Body of pancreas (tissue), 4 donors: ENCODE data around the gene IVD.

ENCODE experiments used
- POLR2A ChIP-seq, 3 donors: fragments of 450-650 bp; IDR thresholded peaks; one replicate each; pipeline ENCODE4 v1.6.1; 2016; ENCODE audit warnings: antibody characterized with exemption in 3 of 3, mild to moderate bottlenecking in 2 of 3
- TF ChIP-seq, protein P1 (sequence below), 7 experiments: fragments of 450-650 bp in 4 of 7; fragments of 200-600 bp in 3 of 7; sonication (generic) in 3 of 7; IDR thresholded peaks; one replicate each; pipeline ENCODE4 v1.5.1; 2016 to 2019; ENCODE audit warnings: antibody characterized with exemption in 7 of 7

DNA sequence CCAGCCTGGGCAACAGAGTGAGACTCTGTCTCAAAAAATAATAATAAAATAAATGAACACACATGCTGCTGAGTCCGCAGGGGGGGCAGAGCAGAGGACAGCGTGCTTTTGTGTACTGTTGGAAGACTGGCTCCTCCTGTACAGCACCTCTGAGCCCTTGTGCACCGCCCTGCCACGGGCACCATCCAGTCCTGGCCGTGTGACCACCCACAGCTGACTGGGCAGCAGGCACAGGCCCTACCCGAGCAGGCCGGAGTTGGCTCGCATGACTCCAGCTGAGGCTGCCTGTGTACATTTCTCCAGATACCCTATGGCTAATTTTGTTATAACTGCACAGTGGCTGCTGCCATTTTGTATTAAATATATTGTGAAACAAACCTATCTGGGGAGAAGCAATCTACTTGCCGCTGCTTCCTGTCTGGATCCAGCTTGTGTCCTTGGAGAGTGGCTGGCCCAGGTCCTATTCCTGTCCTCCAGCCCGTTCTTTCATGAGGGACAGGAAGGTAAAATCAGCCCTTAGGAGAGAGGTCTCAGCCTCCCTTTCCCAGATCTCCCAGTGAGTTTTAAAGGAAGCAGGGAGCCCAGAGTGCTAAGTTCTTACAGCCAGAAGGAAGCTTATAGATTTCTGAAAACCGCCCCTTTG, 14.6 kb downstream of the IVD start:
- TF ChIP-seq, protein P1, sequence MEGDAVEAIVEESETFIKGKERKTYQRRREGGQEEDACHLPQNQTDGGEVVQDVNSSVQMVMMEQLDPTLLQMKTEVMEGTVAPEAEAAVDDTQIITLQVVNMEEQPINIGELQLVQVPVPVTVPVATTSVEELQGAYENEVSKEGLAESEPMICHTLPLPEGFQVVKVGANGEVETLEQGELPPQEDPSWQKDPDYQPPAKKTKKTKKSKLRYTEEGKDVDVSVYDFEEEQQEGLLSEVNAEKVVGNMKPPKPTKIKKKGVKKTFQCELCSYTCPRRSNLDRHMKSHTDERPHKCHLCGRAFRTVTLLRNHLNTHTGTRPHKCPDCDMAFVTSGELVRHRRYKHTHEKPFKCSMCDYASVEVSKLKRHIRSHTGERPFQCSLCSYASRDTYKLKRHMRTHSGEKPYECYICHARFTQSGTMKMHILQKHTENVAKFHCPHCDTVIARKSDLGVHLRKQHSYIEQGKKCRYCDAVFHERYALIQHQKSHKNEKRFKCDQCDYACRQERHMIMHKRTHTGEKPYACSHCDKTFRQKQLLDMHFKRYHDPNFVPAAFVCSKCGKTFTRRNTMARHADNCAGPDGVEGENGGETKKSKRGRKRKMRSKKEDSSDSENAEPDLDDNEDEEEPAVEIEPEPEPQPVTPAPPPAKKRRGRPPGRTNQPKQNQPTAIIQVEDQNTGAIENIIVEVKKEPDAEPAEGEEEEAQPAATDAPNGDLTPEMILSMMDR (IDR thresholded peaks at IDR 0.05): peak in 2 of 7 experiments; percentile 10 to 32
- TF ChIP-seq POLR2A (IDR thresholded peaks at IDR 0.05): peak in 1 of 3 donors; percentile 16
